Measurements from ENCODE around the gene SMYD2.

DNA sequence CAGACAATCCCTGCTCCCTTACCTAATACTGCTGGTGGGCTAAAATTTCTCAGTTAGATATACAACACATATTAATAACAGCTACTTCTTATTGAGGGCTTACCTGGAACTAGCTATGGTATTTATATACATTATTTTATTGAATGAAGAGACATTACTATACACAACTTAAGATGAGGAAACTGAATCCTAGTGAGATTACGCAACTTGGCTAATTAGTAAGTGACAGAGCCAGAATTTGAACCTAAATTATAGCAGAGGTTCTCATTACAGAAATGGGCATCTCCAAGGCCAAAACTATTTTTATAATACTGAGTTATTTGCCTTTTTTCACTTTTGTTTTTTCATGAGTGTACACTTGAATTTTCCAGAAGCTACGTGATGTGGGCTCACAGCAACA is 44.5 kb upstream of the SMYD2 start:
- TF ChIP-seq, protein P1, sequence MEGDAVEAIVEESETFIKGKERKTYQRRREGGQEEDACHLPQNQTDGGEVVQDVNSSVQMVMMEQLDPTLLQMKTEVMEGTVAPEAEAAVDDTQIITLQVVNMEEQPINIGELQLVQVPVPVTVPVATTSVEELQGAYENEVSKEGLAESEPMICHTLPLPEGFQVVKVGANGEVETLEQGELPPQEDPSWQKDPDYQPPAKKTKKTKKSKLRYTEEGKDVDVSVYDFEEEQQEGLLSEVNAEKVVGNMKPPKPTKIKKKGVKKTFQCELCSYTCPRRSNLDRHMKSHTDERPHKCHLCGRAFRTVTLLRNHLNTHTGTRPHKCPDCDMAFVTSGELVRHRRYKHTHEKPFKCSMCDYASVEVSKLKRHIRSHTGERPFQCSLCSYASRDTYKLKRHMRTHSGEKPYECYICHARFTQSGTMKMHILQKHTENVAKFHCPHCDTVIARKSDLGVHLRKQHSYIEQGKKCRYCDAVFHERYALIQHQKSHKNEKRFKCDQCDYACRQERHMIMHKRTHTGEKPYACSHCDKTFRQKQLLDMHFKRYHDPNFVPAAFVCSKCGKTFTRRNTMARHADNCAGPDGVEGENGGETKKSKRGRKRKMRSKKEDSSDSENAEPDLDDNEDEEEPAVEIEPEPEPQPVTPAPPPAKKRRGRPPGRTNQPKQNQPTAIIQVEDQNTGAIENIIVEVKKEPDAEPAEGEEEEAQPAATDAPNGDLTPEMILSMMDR (IDR thresholded peaks at IDR 0.05) = no peak
- TF ChIP-seq POLR2A (IDR thresholded peaks at IDR 0.05) = no peak

Data from testis (tissue), 2 donors.